H9 (cell line): ENCODE data around the gene BARHL2. TPM values are rescaled to one million over a fixed set of nuclear protein-coding genes. Genes with fewer than 3 reads are reported as not detected.

Experiments used
- DNase-seq: peaks from one replicate; pipeline ENCODE4 v3.0.0-alpha.2; 2017
- H2AFZ ChIP-seq: one replicate; pipeline ENCODE4 v1.6.1; 2013; ENCODE audit warnings: mild to moderate bottlenecking, low read length, control low read depth, moderate library complexity
- H2AK5ac ChIP-seq: 2 replicates; pipeline ENCODE4 v1.6.1; 2013; ENCODE audit warnings: low read length, control low read depth, mixed read lengths; ENCODE audit not compliant: insufficient read length
- H2BK120ac ChIP-seq: one replicate; pipeline ENCODE4 v1.6.1; 2013; ENCODE audit warnings: low read depth, mild to moderate bottlenecking, low read length, control low read depth, inconsistent platforms; ENCODE audit not compliant: poor library complexity, severe bottlenecking
- H2BK12ac ChIP-seq: 2 replicates; pipeline ENCODE4 v1.6.1; 2013; ENCODE audit warnings: low read length, control low read depth, mixed read lengths, low read depth; ENCODE audit not compliant: insufficient read length
- H2BK15ac ChIP-seq: 2 replicates; pipeline ENCODE4 v1.6.1; 2013; ENCODE audit warnings: low read depth, low read length, control low read depth
- H2BK20ac ChIP-seq: one replicate; pipeline ENCODE4 v1.6.1; 2013; ENCODE audit warnings: low read depth, mild to moderate bottlenecking, low read length, control low read depth, inconsistent platforms; ENCODE audit not compliant: poor library complexity, severe bottlenecking
- H2BK5ac ChIP-seq: 2 replicates; pipeline ENCODE4 v1.6.1; 2013; ENCODE audit warnings: low read length, control low read depth, mixed read lengths; ENCODE audit not compliant: insufficient read length
- H3K14ac ChIP-seq: 2 replicates; pipeline ENCODE4 v1.6.1; 2013; ENCODE audit warnings: low read length, control low read depth; ENCODE audit not compliant: insufficient read depth
- H3K18ac ChIP-seq: 2 replicates; pipeline ENCODE4 v1.6.1; 2013; ENCODE audit warnings: low read depth, mild to moderate bottlenecking, mixed read lengths, low read length, control low read depth; ENCODE audit not compliant: insufficient read length
- H3K23ac ChIP-seq: 2 replicates; pipeline ENCODE4 v1.6.1; 2013; ENCODE audit warnings: low read length, control low read depth, mixed read lengths, low read depth; ENCODE audit not compliant: insufficient read length
- H3K23me2 ChIP-seq: 2 replicates; pipeline ENCODE4 v1.6.1; 2013; ENCODE audit warnings: low read depth, mild to moderate bottlenecking, mixed read lengths, low read length, control low read depth; ENCODE audit not compliant: insufficient read length, poor library complexity, severe bottlenecking
- H3K27ac ChIP-seq: 2 replicates; pipeline ENCODE4 v1.5.1; 2013; ENCODE audit warnings: low read length, control low read depth, mixed read lengths, low read depth; ENCODE audit not compliant: insufficient read length
- H3K27me3 ChIP-seq: 2 replicates; pipeline ENCODE4 v1.6.1; 2013; ENCODE audit warnings: low read length, control low read depth, inconsistent platforms; ENCODE audit not compliant: insufficient read depth
- H3K4ac ChIP-seq: 2 replicates; pipeline ENCODE4 v1.6.1; 2013; ENCODE audit warnings: low read depth, mild to moderate bottlenecking, control low read depth, inconsistent platforms, low read length, moderate library complexity
- H3K4me1 ChIP-seq: 2 replicates; pipeline ENCODE4 v1.6.1; 2013; ENCODE audit warnings: low read length, control low read depth, inconsistent platforms; ENCODE audit not compliant: insufficient read depth
- H3K4me2 ChIP-seq: 2 replicates; pipeline ENCODE4 v1.6.1; 2013; ENCODE audit warnings: low read length, control low read depth, mixed read lengths; ENCODE audit not compliant: insufficient read length, insufficient read depth
- H3K56ac ChIP-seq: 2 replicates; pipeline ENCODE4 v1.6.1; 2013; ENCODE audit warnings: low read depth, mild to moderate bottlenecking, mixed read lengths, low read length, control low read depth; ENCODE audit not compliant: insufficient read length
- H3K79me1 ChIP-seq: 2 replicates; pipeline ENCODE4 v1.6.1; 2013; ENCODE audit warnings: low read depth, mild to moderate bottlenecking, moderate library complexity, low read length, control low read depth, inconsistent platforms; ENCODE audit not compliant: insufficient read depth, poor library complexity, severe bottlenecking
- H3K79me2 ChIP-seq: 2 replicates; pipeline ENCODE4 v1.6.1; 2013; ENCODE audit warnings: low read length, control low read depth, inconsistent platforms; ENCODE audit not compliant: insufficient read depth
- H3K9ac ChIP-seq: 2 replicates; pipeline ENCODE4 v1.6.1; 2013; ENCODE audit warnings: low read length, control low read depth, mixed read lengths; ENCODE audit not compliant: insufficient read length; ENCODE audit errors: extremely low read depth
- H3K9me3 ChIP-seq: one replicate; pipeline ENCODE4 v1.6.1; 2013; ENCODE audit warnings: low read depth, low read length, inconsistent platforms; ENCODE audit not compliant: control insufficient read depth
- H3T11ph ChIP-seq: one replicate; pipeline ENCODE4 v1.6.1; 2013; ENCODE audit warnings: mild to moderate bottlenecking, low read length, control low read depth, inconsistent platforms
- H4K20me1 ChIP-seq: one replicate; pipeline ENCODE4 v1.6.1; 2013; ENCODE audit not compliant: control insufficient read depth, insufficient read length, insufficient read depth
- H4K5ac ChIP-seq: 2 replicates; pipeline ENCODE4 v1.6.1; 2013; ENCODE audit warnings: low read depth, mild to moderate bottlenecking, mixed read lengths, low read length, control low read depth; ENCODE audit not compliant: insufficient read length
- H4K8ac ChIP-seq: replicated peaks from 2 replicates; pipeline ENCODE4 v1.6.1; 2013; ENCODE audit warnings: low read length, control low read depth, mixed read lengths, low read depth; ENCODE audit not compliant: insufficient read length
- H4K91ac ChIP-seq: 2 replicates; pipeline ENCODE4 v1.6.1; 2013; ENCODE audit warnings: low read depth, mild to moderate bottlenecking, moderate library complexity, mixed read lengths, low read length, control low read depth; ENCODE audit not compliant: insufficient read length
- H3K27ac Mint-ChIP-seq, 3 experiments: 2 replicates in 2 of 3; 3 replicates in 1 of 3; pipeline ENCODE4 v1.8.0; 2020 to 2021; ENCODE audit warnings: mixed read lengths in 3 of 3, mild to moderate bottlenecking in 1 of 3, moderate library complexity in 1 of 3
- H3K27me3 Mint-ChIP-seq: 2 replicates; pipeline ENCODE4 v1.8.0; 2021; ENCODE audit warnings: low read depth, mild to moderate bottlenecking, moderate library complexity, mixed read lengths
- H3K36me3 Mint-ChIP-seq, 3 experiments: 2 replicates in 2 of 3; 3 replicates in 1 of 3; pipeline ENCODE4 v1.8.0; 2020 to 2021; ENCODE audit warnings: low read depth in 3 of 3, mixed read lengths in 3 of 3; ENCODE audit not compliant: insufficient read depth in 1 of 3
- H3K4me1 Mint-ChIP-seq, 2 experiments: 2 replicates each; pipeline ENCODE4 v1.8.0; 2020; ENCODE audit warnings: mixed read lengths in 2 of 2
- H3K4me3 Mint-ChIP-seq, 2 experiments: 2 replicates in 1 of 2; 3 replicates in 1 of 2; pipeline ENCODE4 v1.8.0; 2020 to 2021; ENCODE audit warnings: mild to moderate bottlenecking in 2 of 2, mixed read lengths in 2 of 2, moderate library complexity in 1 of 2
- H3K9me3 Mint-ChIP-seq, 2 experiments: 2 replicates in 1 of 2; 3 replicates in 1 of 2; pipeline ENCODE4 v1.8.0; 2020; ENCODE audit warnings: mild to moderate bottlenecking in 2 of 2, mixed read lengths in 2 of 2, moderate library complexity in 1 of 2
- WGBS: extraction: QIAGEN DNeasy Blood & Tissue Kit; methylation state at CpG from one replicate; pipeline ENCODE4 v1.1.7; 2013; ENCODE audit warnings: missing lambda C conversion rate, low lambda C conversion rate, mixed read lengths; ENCODE audit not compliant: insufficient read length; ENCODE audit errors: extremely low coverage; 5-methylcytosine and 5-hydroxymethylcytosine counted together
- total RNA-seq: library from RNA; stranded (reverse); gene quantifications from 2 replicates; pipeline ENCODE4 v1.2.1, GENCODE V29; 2021
- TF ChIP-seq, protein P1 (sequence below): fragments of 200-600 bp; sonication (generic); conservative IDR thresholded peaks from 3 replicates; pipeline ENCODE4 v1.8.0; 2021; ENCODE audit warnings: antibody characterized with exemption, mild to moderate bottlenecking

The BARHL2 gene
- total RNA-seq, 1 experiment from 2014 or later = not detected

DNA sequence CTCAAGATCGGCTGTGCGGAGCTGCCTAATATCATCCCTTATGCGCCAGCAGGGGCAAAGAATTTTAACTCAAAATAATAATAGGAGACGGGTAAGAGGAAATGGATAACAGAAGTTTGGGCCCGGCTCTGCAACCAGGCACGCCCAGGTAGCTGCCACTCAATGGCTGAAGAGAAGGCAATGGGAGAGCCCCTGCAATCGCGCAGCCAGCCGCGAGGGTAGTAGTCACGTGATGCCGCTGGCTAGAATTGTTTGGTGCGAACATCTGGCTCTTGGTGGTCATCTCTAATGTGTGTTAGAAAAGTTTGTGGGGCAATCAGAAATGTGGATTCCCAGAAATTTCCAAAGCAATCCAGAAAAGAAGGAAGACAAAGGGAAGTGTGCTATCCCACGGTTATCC is 12.3 kb downstream of the BARHL2 start:
- Mint-ChIP-seq H3K27me3 (peaks cover 93% of the 10 kb centered on the region), H3K27ac (no peak overlapping the region), H3K4me3 (no peak overlapping the region; a peak in 2 of 5 replicates), H3K9me3 (peaks cover 0 to 4% of the 10 kb centered on the region in 2 experiments; a peak in 2 of 5 replicates), H3K36me3 (no peaks in the 10 kb centered on the region; a peak in 1 of 7 replicates), H3K4me1 (peaks cover 16 to 30% of the 10 kb centered on the region in 2 experiments)
- Histone ChIP-seq H2BK15ac (no peak overlapping the region), H2BK120ac (no peak overlapping the region), H3K18ac (no peak overlapping the region), H2AK5ac (no peak overlapping the region), H3K4ac (no peak overlapping the region), H3K27ac (no peak overlapping the region), H3K4me1 (no peaks in the 10 kb centered on the region), H3K14ac (no peak overlapping the region), H3K9me3 (no peaks in the 10 kb centered on the region), H3T11ph (no peak overlapping the region), H2BK20ac (no peak overlapping the region), H3K4me2 (peak overlapping the region; percentile 20), H3K23ac (no peak overlapping the region), H3K9ac (no peak overlapping the region), H4K5ac (no peak overlapping the region), H3K79me1 (no peaks in the 10 kb centered on the region), H3K23me2 (peaks cover 8% of the 10 kb centered on the region), H3K79me2 (no peaks in the 10 kb centered on the region), H4K8ac (no peak overlapping the region), H3K27me3 (peaks cover 54% of the 10 kb centered on the region), H3K56ac (no peak overlapping the region), H2BK5ac (no peak overlapping the region), H2AFZ (no peak overlapping the region), H4K91ac (no peak overlapping the region), H4K20me1 (no peaks in the 10 kb centered on the region), H2BK12ac (no peak overlapping the region)
- DNase-seq = peak; percentile 76
- WGBS = no CpG with 5 or more reads among the region's 14 CpGs
- TF ChIP-seq, protein P1, sequence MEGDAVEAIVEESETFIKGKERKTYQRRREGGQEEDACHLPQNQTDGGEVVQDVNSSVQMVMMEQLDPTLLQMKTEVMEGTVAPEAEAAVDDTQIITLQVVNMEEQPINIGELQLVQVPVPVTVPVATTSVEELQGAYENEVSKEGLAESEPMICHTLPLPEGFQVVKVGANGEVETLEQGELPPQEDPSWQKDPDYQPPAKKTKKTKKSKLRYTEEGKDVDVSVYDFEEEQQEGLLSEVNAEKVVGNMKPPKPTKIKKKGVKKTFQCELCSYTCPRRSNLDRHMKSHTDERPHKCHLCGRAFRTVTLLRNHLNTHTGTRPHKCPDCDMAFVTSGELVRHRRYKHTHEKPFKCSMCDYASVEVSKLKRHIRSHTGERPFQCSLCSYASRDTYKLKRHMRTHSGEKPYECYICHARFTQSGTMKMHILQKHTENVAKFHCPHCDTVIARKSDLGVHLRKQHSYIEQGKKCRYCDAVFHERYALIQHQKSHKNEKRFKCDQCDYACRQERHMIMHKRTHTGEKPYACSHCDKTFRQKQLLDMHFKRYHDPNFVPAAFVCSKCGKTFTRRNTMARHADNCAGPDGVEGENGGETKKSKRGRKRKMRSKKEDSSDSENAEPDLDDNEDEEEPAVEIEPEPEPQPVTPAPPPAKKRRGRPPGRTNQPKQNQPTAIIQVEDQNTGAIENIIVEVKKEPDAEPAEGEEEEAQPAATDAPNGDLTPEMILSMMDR = peak; percentile 22; the same call in 2 of the 3 replicates
